Brain microvascular endothelial cell (primary cell): ENCODE results near the gene MTFR1L.

ENCODE experiments used
- DNase-seq: peaks from one replicate; pipeline ENCODE4 v3.0.0-alpha.2; 2020
- H3K27ac ChIP-seq: fragments of 250-450 bp; sonication (Bioruptor Pico); 2 replicates; pipeline ENCODE4 v1.5.1; 2020; ENCODE audit warnings: mild to moderate bottlenecking, moderate library complexity
- H3K27me3 ChIP-seq: fragments of 250-450 bp; sonication (Bioruptor Pico); replicated peaks from 2 replicates; pipeline ENCODE4 v1.5.1; 2020; ENCODE audit warnings: mild to moderate bottlenecking
- H3K36me3 ChIP-seq: fragments of 250-450 bp; sonication (Bioruptor Pico); replicated peaks from 2 replicates; pipeline ENCODE4 v1.5.1; 2020; ENCODE audit warnings: mild to moderate bottlenecking
- H3K4me3 ChIP-seq: 2 replicates; pipeline ENCODE4 v1.5.1; 2011; ENCODE audit warnings: low read depth, mild to moderate bottlenecking, control low read depth, low read length, moderate library complexity
- in situ Hi-C: cut with HindIII; loops from 2 replicates; pipeline ENCODE4 v1.10.0; 2017; ENCODE audit warnings: low sequenced_read_pairs, low pct_ligation_motif_present
- TF ChIP-seq, protein P1 (sequence below): IDR thresholded peaks from 2 replicates; pipeline ENCODE4 v1.5.1; 2011; ENCODE audit warnings: low read depth, mild to moderate bottlenecking, moderate library complexity, low read length, control low read depth, inconsistent platforms; ENCODE audit errors: missing control alignments

MTFR1L gene

DNA sequence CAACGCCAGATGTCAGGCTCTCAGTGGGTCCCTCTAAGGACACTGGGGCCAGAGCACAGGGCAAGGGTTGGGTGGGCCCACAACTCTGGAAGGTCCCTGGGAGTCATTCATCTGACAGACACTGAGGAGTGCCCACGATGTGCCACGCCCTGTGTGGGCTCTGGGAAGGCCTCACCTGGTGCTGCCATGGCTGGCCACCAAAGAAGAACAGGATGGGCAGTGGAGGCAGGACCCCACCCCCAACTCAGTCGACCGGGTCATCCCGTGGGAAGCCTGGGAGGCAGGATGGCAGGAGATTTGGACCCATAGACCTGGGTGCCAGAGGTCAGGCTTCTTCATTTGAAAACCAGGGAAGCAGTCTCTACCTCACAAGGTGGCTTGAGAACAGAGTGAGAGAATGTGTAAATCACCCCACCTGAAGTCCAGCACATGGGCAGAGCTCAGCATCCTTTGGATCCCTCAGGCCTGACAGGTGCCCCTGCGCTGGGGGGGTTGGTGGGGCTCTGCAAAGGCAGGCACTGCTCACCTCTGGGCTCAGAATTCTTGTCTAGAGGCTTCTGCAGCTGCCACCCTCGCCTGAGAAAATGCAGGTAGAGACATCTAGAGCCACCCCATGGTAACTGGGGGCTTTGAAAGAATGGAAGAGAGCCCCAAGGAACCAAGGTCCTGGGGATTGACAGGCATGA is 20.9 kb upstream of the MTFR1L start:
- H3K36me3 ChIP-seq = no peaks in the 10 kb centered on the region
- H3K27ac ChIP-seq = no peak overlapping the region
- no peaks in the 10 kb centered on the region for H3K27me3 ChIP-seq
- TF ChIP-seq, protein P1, sequence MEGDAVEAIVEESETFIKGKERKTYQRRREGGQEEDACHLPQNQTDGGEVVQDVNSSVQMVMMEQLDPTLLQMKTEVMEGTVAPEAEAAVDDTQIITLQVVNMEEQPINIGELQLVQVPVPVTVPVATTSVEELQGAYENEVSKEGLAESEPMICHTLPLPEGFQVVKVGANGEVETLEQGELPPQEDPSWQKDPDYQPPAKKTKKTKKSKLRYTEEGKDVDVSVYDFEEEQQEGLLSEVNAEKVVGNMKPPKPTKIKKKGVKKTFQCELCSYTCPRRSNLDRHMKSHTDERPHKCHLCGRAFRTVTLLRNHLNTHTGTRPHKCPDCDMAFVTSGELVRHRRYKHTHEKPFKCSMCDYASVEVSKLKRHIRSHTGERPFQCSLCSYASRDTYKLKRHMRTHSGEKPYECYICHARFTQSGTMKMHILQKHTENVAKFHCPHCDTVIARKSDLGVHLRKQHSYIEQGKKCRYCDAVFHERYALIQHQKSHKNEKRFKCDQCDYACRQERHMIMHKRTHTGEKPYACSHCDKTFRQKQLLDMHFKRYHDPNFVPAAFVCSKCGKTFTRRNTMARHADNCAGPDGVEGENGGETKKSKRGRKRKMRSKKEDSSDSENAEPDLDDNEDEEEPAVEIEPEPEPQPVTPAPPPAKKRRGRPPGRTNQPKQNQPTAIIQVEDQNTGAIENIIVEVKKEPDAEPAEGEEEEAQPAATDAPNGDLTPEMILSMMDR = no peak
- no peak overlapping the region for H3K4me3 ChIP-seq
- in situ Hi-C loops = loop anchor here (25.0 kb wide), 1 partner anchor 187 kb away; the partner anchor contains the start of gene MAN1C1
- no peak for DNase-seq

DNA sequence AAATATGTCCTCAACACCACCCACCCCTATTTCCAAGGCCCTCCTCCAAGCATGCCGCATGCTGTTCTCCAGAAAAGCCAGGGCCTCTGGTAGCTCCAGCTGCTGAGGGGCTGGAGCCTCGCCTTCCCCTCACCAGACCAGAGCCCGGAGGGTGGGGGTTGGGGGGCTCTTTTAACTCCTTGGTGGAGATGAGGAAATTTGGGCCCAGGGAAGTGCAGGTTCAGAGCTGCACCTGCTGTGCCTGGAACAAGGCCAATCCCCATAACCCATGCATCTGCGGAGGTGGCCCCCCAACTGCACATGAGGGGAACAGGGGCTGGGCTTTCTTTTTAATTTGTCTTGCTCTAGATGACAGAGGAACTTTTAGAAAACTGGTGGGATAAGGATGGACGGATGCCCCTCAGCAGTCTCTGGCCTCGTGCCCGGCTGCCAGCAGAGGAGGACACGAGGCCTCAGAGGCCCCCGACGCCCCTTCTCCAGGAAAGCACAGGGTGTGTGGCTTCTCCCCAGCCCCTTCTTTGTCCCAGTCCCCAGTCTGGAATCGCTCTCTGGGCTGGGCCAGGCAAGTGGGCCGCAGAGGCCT is 20.3 kb upstream of the MTFR1L start:
- Histone ChIP-seq H3K27ac (no peak overlapping the region), H3K36me3 (no peaks in the 10 kb centered on the region), H3K4me3 (peak overlapping the region; percentile 57), H3K27me3 (no peaks in the 10 kb centered on the region)
- DNase-seq = no peak
- TF ChIP-seq, protein P1 = no peak
- in situ Hi-C loops = loop anchor here (25.0 kb wide), 1 partner anchor 187 kb away; the partner anchor contains the start of gene MAN1C1

DNA sequence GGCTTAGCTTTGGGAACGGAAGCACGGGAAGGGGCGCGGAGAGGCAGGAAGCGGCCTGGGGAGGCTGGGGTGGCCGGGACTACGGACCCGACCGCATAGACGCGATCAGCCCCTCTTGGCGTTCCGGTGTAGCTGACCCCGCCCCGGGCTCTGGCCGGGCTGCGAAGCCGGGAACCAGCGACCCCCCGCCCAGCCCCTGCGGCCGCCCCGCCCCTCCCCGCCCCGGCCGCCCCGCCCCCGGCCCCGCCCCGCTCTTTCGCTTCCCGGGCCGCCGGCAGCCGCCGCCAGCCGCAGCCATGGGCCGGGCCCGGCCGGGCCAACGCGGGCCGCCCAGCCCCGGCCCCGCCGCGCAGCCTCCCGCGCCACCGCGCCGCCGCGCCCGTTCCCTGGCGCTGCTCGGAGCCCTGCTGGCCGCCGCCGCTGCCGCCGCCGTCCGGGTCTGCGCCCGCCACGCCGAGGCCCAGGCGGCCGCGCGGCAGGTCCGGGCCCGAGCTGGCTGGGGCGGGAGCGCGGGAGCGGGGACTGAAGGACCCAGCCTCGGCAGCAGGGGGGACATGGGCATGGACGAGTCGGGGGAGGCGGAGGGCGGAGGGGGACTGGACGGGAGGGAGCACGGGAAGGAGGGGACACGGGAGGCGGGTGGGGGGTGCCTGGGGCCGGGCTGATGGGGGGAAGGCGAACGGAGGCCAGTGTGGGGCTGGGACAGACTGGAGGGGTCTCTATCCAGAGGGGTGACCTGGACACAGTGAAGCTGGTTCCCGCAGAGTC is 19.6 kb upstream of the MTFR1L start, which contains the start of gene SELENON:
SELENON (plus strand) TSS at position 259 of the 768 bp plus-strand sequence; CDS start at position 297, 38 bp downstream.
- no peak for DNase-seq
- Histone ChIP-seq H3K27ac (no peak within 1 kb of the TSS), H3K27me3 (no peaks in the 10 kb centered on the region), H3K4me3 (peak within 1 kb of the TSS; percentile 63), H3K36me3 (peaks cover under 1% of the 10 kb centered on the region)
- in situ Hi-C loops = loop anchor here (25.0 kb wide), 1 partner anchor 188 kb away; the partner anchor contains the start of gene MAN1C1
- TF ChIP-seq, protein P1 = no peak

DNA sequence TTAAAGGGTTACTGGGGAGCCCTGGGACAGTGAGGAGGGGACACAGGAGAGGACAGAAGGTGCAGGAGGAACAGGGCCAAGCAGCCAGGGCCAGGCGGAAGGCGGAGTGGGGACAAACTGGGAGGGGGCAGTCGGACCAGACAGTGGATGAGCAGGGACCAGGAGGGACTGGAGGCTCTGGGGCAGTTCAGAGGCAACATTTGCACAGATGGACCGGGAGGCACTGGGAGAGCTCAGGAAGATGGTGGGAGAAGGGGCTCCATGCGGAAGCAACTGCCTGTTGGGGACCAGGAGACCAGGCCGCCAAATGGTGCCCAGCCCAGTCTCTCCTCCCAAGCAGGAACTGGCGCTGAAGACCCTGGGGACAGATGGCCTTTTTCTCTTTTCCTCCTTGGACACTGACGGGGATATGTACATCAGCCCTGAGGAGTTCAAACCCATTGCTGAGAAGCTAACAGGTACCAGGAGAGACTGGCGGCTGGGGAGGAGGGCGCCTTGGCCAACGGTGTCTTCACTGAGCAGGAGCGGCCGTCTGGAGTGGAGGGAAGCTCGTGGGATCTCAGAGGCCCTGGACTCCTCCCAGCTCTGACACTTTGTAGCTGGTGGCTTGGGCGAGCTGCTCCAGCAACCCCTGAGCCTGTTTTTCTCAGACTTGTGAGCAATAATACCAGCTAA is 18.9 kb upstream of the MTFR1L start:
- in situ Hi-C loops = no loop called here
- peak overlapping the region; percentile 63 for H3K4me3 ChIP-seq
- TF ChIP-seq, protein P1 = no peak
- H3K36me3 ChIP-seq = peaks cover 3% of the 10 kb centered on the region
- H3K27ac ChIP-seq = no peak overlapping the region
- no peak for DNase-seq
- H3K27me3 ChIP-seq = no peaks in the 10 kb centered on the region

DNA sequence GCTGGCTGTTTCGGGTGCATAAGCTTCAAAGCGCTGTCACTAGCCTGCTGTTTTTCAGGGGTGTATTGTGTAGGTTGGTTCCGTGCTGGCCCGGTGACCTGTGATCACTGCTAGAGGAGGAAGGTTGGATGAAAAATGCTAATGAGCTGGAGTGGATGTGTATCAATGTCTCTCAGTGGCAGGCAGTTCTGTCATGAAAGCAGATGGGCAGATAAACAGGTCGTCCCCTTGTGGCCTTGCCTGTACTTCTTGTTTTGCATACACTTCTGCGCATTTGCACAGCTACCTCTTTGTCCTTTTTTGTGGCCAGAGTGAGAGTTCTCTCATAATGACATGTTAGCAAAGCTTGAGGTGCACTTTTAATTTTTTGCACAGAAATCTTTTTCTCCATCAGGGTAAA is 16.8 kb upstream of the MTFR1L start:
- Histone ChIP-seq H3K36me3 (peaks cover 3% of the 10 kb centered on the region), H3K27me3 (no peaks in the 10 kb centered on the region), H3K27ac (no peak overlapping the region), H3K4me3 (no peak overlapping the region)
- TF ChIP-seq, protein P1 = no peak
- DNase-seq = no peak
- in situ Hi-C loops = no loop called here
